Epidermal melanocyte (primary cell): Measurements from ENCODE around the gene STT3B.

ENCODE experiments used
- DNase-seq: peaks from one replicate; pipeline ENCODE4 v3.0.0; 2011; ENCODE audit warnings: low spot score; ENCODE audit not compliant: insufficient read length

Gene STT3B

GRCh38 chr3:31550452-31551251 lies 17.9 kb downstream of the STT3B start:
- DNase-seq: no peak

DNA sequence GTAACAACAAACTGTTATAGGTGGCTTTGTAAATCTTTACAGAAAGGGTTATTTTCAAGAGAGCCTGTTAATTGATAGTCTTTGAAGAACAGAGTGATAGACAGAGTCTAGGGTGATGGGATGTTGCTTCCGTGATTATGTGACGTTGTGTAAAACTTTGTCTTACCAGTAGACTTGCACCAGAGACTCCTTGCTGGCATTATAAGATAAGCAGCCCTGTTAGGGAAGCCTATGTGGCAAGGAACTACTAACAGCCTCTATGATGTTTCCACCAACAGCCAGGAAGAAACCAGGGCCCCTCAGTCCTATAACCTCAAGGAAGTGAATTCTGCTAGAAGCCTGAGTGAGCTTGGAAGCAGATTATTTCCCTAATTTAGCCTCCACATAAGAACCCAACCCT lies 18.9 kb downstream of the STT3B start:
- no peak for DNase-seq

DNA sequence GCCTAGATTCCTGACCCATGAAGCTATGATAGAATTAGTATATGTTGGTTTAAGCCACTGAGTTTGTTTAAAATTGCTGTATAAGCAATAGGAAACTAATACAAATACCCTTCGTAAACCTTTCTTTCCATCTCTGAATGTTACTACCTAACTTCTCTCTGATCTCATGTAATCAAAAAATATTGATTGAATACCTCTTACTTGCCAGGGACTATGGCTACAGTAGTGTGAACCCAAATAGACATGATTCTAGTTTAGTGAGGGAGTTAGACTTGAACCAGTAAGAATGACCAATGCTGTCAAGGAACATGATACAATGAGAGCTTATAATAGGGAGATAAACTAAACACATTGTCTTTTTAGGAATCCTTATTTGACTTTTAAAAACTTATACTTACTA lies 19.4 kb downstream of the STT3B start:
- no peak for DNase-seq

DNA sequence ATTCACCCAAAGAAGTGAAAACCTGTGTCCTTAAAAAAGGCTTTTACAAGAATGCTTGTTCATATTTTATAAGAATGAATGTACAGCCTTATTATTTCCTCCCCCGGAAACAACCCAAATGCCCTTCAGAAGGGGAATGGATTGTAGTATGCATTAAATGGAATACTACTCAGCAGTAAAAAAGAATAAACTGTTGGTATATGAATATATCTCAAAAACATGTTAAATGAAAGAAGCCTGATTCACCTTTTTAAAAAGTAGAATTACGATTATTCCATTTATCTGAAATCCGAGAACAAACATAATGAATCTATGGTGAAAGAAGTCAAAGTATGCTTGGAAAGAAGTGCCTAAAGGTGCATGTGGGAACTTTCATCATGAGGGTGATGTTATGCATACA lies 20.5 kb downstream of the STT3B start:
- no peak for DNase-seq

- DNase-seq: no peak
These were observed 22.5 kb downstream of the STT3B start for GRCh38 chr3:31555204-31555603.

DNA sequence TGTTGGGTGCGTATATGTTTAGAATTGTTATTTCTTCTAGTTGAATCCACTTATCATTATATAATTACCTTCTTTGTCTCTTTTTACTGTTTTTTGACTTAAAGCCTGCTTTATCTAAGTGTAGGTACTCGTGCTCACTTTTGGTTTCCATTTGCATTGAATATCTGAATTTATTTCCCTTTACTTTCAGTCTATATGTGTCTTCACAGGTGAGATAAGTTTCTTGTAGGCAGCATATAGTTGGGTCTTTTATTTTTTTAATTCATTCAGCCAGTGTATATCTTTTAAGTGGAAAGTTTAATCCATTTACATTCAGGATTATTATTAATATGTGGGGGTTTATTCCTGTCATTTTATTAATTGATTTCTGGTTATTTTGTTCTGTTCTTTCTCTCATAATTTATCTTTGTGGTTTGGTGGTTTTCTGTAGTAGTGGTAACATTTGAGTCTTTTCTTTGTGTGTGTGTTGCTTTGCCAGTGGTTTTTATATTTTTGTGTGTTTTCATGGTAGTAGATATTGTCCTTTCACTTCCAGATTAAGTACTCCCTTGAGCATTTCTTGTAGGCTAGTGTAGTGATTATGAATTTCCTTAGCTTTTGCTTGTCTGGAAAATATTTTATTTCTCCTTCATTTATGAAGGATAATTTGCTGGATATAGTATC lies 27.3 kb downstream of the STT3B start:
- no peak for DNase-seq

GRCh38 chr3:31561891-31562290 lies 29.2 kb downstream of the STT3B start:
- DNase-seq: no peak

- DNase-seq: no peak
These were observed 29.8 kb downstream of the STT3B start for GRCh38 chr3:31562525-31562924.

- no peak for DNase-seq
These were observed 32.6 kb downstream of the STT3B start for GRCh38 chr3:31565288-31565687.

- no peak for DNase-seq
These were observed 34.3 kb downstream of the STT3B start for GRCh38 chr3:31567036-31567435.

- DNase-seq: no peak
These were observed 35.9 kb downstream of the STT3B start for GRCh38 chr3:31568649-31569048.

GRCh38 chr3:31571325-31571724 lies 38.6 kb downstream of the STT3B start:
- DNase-seq: no peak

DNA sequence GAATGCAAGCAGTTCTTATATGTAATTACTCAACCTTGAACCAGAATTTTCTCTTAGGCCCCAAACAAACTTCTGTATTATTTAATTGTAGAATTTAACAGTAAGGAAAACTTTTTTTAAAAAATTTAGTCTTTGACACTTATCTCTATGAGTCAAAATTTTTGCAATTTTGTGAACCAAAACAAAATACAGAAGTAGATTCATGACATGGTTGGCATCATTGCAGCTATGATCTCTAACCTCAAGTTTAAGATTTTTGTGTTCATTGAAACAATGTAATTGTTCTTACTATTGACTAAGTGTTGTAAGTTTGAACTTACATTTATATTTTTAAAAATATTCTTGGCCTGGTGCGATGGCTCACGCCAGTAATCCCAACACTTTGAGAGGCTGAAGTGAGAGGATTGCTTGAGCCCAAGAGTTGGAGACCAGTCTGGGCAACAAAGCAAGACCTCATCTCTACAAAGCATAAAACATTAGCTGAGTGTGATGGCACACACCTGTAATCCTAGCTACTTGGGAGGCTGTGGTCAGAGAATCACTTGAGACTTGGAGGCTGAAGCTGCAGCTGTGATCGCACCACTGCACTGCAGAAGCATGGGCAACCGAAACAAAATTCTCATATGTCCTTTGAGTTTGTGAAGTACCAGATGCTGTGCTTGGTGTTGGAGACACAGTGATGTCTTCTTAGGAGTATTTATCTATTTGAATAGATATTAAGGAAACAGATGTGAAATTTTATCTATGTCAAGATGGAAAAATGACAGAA lies 39.7 kb downstream of the STT3B start:
- no peak for DNase-seq

DNA sequence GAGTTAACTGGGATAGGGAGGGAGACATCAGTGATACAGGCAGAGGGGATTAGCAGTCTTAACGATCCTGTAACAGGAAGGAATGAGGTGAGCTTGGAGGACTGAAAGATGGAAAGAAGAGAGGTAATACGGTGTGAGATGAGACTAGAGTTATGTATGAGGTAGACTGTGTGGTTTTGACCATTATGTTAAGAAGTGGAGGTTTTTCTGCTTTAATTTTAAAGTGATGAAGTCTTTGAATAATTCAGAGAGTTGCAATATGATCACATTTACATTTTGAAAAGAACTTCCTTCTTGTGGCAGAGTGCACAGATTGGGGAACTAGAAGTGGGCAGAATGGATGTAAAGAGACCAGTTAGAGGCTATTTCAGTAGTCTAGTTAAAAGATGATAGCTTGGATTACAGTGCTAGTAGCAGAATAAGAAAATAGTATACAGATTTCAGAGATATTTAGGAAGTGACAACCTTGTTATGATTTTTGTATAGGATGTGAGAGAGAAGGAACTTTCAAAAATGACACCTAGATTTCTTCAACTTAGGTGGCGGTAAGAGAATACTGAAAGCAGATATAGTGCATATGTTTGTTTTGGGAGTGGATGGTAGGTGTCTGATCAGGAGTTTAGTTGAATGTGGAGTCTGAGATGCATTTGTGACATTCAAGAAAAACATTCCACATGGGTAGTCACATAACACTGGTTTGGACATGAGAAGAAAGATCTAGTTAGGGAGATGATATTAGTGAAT lies 40.5 kb downstream of the STT3B start:
- no peak for DNase-seq

DNA sequence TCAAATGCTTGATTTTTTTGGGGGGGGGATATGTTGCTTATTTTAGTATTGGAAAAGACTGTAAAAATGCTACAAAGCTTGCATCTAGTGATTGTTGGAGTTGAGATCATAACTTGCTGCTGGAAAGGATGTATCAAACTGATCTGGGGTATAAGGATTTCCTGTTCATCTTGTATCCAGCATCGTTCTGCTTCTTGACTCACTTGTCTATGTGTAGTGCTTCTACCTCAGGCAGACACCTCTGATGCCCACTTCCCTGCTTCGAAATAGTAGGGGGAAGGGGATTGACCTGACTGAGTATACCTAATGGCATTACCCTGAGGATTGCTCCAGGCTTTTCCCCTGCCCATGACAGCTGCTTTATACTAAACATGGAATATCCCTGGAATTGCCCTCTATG lies 42.7 kb downstream of the STT3B start:
- DNase-seq: no peak

DNA sequence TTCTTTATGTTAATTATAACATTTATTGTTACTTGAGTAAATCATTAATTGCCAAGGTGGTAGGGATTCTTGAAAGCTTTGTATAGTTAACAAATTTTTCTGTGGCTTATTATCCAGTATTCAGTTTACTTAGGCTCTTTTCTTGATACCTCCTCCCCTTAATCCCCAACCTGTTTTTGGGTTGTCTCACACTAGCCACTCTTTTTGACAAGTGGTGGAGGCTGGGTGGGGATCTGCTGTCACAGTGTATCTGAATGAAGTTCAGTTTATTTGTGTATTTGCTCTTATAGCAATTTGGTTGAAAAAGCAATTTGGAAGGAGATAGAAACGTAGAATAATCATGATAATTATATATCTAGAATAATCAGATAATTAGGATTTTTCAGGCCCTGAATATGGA lies 43.8 kb downstream of the STT3B start:
- DNase-seq: no peak

DNA sequence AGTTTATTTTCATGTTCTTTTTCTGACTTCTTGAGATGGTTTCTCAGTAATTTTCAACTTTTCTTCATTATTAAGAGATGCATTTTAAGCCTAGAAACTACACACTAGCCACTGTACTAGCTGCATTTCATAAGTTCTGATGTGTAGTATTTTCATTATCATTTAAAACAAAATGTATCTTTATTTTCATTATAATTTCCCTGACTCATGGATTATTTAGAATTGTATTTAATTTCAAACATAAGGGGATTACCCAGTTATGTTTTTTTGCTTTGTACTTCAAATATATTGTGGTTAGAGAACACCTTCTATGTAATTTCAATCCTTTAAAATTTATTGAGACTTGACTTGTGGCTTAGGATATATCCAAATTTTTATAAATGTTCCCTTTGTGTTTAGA lies 44.5 kb downstream of the STT3B start:
- DNase-seq: no peak

DNA sequence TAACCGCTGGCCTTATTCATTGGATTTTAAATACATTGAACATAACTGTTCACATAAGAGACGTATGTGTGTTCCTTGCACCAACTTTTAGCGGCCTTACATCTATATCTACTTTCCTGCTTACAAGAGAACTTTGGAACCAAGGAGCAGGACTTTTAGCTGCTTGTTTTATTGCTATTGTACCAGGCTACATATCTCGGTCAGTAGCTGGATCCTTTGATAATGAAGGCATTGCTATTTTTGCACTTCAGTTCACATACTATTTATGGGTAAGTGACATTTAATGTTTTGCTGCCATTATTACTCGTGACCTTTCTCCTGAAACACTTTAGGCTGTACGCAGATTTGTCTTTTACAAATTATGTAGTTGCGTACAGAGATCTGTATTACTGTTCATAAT lies 47.1 kb downstream of the STT3B start:
- DNase-seq: no peak

- no peak for DNase-seq
These were observed 47.9 kb downstream of the STT3B start for GRCh38 chr3:31580645-31581044.

DNA sequence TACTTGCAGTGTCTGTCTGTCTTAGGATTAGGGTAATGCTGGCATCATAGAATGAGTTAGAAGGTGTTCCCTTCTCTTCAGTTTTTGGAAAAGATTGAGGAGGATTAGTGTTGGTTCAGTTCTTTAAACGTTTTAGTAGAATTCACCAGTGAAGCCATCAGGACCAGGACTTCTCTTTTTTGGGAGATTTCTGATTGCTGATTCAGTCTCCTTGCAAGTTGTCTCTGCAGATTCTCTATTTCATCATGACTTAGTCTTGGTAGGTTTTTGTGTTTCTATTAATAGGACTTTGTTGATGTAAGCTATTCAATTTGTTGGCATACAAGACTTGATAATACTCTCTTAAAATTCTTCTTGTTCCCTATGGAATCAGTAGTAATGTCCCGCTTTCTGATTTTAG lies 48.9 kb downstream of the STT3B start:
- no peak for DNase-seq

DNA sequence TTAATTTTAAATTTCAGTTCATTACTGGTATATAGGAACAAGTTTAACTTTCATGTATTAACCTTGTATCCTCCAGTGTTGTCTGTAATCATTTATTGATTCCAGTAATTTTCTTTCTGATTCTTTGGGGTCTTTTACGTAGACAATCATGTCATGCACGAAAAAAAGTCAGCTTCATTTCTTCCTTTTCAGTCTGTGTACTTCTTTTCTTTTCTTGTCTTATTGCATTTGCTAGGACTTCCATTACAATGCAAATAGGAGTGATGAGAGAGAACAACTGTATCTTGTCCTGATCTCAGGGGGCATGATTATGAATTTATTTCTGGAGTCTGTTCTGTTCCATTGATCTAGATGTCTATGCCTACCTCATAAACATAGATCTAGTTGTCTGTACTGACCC lies 56.5 kb downstream of the STT3B start:
- no peak for DNase-seq

- DNase-seq: no peak
These were observed 57.9 kb downstream of the STT3B start for GRCh38 chr3:31590650-31591049.
